NCI-H2081 treated with DMSO at 0.1 percent for 48 hours (cell line): Measurements from ENCODE around the gene VAMP4.

Experiments
- DNase-seq: peaks from one replicate; lab custom pipeline; 2025; lab: John Stamatoyannopoulos, UW

Gene VAMP4

GRCh38 chr1:171741872-171742576, at the start of gene VAMP4:
Gene VAMP4, minus strand, starts transcription at chr1:171742065. Its CDS starts 3,651 bp downstream, at chr1:171738414.
- peak; percentile 64 for DNase-seq

- no peak for DNase-seq
Observed at GRCh38 chr1:171790318-171790717, 48.5 kb upstream of the VAMP4 start.

- DNase-seq = no peak
Observed at GRCh38 chr1:171788696-171789095, 46.8 kb upstream of the VAMP4 start.

- DNase-seq = no peak
Observed at GRCh38 chr1:171787686-171788480, 46.0 kb upstream of the VAMP4 start.

- DNase-seq = no peak
Observed at GRCh38 chr1:171786534-171786933, 44.7 kb upstream of the VAMP4 start.

GRCh38 chr1:171785766-171786165, 43.9 kb upstream of the VAMP4 start:
- no peak for DNase-seq

- DNase-seq = no peak
Observed at GRCh38 chr1:171784784-171785183, 42.9 kb upstream of the VAMP4 start.

- DNase-seq = no peak
Observed at GRCh38 chr1:171783816-171784530, 42.1 kb upstream of the VAMP4 start.

- DNase-seq = peak; percentile 98
Observed at GRCh38 chr1:171781176-171781875, 39.5 kb upstream of the VAMP4 start, which contains the start of gene METTL13. Gene METTL13, plus strand, starts transcription at chr1:171781660. Its CDS starts 308 bp downstream, at chr1:171781968.

- no peak for DNase-seq
Observed at GRCh38 chr1:171780583-171781175, 38.8 kb upstream of the VAMP4 start.

GRCh38 chr1:171772312-171772711, 30.4 kb upstream of the VAMP4 start:
- DNase-seq = no peak

GRCh38 chr1:171769754-171770153, 27.9 kb upstream of the VAMP4 start:
- no peak for DNase-seq

GRCh38 chr1:171769171-171769570, 27.3 kb upstream of the VAMP4 start:
- no peak for DNase-seq

GRCh38 chr1:171763764-171764163, 21.9 kb upstream of the VAMP4 start:
- DNase-seq = no peak

GRCh38 chr1:171762143-171762563, 20.3 kb upstream of the VAMP4 start:
- DNase-seq = no peak

GRCh38 chr1:171758011-171758410, 16.1 kb upstream of the VAMP4 start:
- no peak for DNase-seq

GRCh38 chr1:171756856-171757255, 15.0 kb upstream of the VAMP4 start:
- DNase-seq = no peak

GRCh38 chr1:171754971-171755370, 13.1 kb upstream of the VAMP4 start:
- DNase-seq = no peak

GRCh38 chr1:171754353-171754705, 12.5 kb upstream of the VAMP4 start:
- no peak for DNase-seq

- DNase-seq = no peak
Observed at GRCh38 chr1:171753685-171754352, 12.0 kb upstream of the VAMP4 start.

- DNase-seq = no peak
Observed at GRCh38 chr1:171753182-171753581, 11.3 kb upstream of the VAMP4 start.
